ENCODE data around the gene AGTPBP1.
"Not testable (repeated sequence)": the region's sequence is repeated elsewhere in the genome, so short reads cannot be mapped to it uniquely, and the experiment has no call there.

The AGTPBP1 gene

GRCh38 chr9:85719411-85719810 is 22.3 kb downstream of the AGTPBP1 start:
- not testable (repeated sequence) for DNase-seq

DNA sequence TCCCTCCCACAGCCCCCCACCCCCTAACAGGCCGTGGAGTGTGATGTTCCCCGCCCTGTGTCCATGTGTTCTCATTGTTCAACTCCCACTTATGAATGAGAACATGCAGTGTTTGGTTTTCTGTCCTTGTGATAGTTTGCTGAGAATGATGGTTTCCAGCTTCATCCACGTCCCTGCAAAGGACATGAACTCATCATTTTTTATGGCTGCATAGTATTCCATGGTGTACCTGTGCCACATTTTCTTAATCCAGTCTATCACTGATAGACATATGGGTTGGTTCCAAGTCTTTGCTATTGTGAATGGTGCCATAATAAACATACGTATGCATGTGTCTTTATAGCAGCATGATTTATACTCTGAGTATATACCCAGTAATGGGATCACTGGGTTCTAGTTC is 23.9 kb downstream of the AGTPBP1 start:
- DNase-seq = not testable (repeated sequence)

- DNase-seq = no peak
Observed at GRCh38 chr9:85717220-85717619, 24.5 kb downstream of the AGTPBP1 start.

GRCh38 chr9:85716031-85716877 is 25.5 kb downstream of the AGTPBP1 start:
- DNase-seq = no peak

DNA sequence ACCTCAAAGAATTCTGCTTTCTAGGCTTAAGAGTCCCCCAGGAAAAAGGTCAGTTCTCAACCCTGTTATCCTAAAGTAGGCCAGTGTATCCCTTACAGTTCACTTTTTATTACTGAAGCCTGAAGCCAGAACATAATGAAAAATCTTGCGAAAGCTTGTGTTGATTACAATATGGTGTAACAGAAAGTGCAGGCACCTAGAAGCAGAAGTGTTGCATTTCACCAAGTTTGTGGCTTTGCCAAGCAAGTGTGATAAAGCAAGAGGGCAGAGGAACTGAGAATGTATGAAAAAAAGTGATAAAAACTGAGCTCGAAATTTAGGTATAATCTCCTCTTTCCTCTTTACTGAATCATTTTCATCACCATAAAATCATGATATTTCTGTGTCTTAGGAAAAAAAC is 26.2 kb downstream of the AGTPBP1 start:
- no peak for DNase-seq

DNA sequence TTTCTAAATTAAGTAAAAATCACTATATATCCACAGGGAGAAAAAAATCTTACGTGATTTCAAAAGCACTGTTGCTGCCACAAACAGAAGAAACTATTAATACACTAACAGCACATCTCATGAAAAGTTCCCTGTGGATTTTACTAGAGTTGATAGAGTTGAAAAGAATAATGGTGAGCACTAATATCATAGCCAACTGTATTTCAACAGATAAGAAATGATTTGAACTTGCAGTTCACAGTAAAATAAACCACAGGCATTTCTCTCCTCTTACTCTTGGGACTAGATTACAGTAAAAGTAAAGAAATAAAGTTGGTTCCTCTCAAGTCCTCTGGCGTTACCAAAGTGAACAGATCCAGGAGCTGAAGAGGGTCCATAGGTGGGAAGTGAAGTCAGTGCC is 27.9 kb downstream of the AGTPBP1 start:
- DNase-seq = no peak

GRCh38 chr9:85704744-85705143 is 37.0 kb downstream of the AGTPBP1 start:
- DNase-seq = no peak

- DNase-seq = no peak
Observed at GRCh38 chr9:85703398-85703797, 38.4 kb downstream of the AGTPBP1 start.

GRCh38 chr9:85702726-85703289 is 38.9 kb downstream of the AGTPBP1 start:
- peak; percentile 15 for DNase-seq

DNA sequence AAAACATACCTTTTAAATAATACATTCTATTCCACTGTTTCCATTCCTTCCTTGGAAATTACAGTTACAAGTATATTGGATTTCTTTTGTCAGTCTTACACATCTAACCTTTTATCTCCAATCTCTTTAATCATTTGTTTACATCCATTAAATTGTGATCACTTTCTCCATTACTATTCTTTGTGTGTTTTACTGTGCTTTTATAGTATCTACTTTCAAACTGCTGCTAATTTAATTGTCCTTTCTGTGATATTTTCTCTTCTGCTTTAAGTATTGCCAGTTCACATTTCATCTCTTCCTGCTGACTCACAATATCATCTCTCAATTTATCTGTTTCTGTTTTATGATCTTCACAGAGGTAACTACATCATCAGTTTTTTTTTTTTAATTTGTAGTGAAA is 39.6 kb downstream of the AGTPBP1 start:
- no peak for DNase-seq

DNA sequence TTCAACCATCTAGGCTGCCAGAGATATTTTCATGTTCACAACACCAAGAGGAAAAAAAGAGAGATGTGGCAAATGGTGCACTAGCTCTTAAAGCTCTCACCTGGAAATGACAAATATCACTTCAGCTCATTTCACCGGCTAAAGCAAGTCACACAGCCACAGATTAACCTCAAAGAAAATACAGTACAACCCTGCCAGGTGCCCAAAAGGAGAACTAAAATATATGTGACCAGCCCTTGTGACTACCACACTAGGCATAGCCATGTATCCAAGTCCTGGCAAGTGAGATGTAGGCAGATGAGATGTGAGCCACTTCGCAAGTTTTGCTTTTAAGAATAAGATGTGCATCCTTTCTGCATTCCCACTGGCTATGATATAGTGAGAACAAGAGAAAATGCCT is 41.4 kb downstream of the AGTPBP1 start:
- no peak for DNase-seq

DNA sequence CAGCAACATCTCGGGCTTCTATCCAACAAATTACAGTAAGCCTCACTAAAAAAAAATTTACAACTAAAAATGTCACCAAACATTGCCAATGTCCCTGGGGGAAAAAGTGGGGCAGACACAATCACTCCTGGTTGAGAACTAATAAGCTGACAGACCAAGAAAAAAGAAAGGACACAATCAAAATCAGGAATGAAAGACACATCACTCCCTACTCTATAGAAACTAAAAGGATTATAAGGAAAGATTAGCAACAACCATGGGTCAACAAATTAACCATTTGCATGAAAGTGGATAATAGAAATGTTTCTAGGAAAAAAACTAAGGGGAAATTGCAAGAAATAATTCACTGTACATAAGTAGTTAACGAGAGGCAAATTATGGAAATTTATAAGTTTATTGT is 53.4 kb downstream of the AGTPBP1 start:
- DNase-seq = no peak

DNA sequence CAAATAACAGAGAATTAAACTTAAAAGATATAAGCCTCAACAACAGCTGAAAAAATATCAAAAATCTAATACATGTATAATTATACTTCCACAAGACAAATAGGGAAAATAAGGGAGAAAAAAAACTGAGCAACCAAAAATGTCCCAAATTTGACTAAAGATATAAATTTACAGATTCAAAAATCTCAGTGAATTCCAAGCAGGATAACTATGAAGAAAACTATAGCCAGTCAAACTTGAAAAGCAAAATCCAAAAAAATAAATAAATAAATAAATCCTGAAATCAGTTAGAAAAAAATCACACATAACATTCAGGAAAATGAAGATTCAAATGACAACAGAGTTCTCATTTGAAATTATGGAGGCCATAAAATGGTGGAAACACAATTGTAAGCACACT is 56.7 kb downstream of the AGTPBP1 start:
- DNase-seq = no peak

DNA sequence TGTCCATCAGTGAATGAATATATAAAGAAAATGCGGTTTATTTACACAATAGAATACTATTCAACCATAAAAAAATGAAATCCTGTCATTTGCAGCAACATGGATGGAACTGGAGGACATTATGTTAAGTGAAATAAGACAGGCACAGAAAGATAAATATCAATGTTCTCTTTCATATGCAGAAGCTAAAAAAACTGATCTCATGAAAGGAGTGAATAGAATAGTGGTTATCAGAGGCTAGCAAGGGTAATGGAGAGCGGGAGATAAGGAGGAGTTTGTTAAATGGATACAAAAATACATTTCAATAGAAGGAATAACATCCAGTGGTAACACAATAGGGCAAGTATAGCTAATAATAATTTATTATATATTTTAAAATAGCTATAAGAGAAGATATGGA is 65.0 kb downstream of the AGTPBP1 start:
- no peak for DNase-seq

GRCh38 chr9:85667374-85667773 is 74.4 kb downstream of the AGTPBP1 start:
- no peak for DNase-seq

DNA sequence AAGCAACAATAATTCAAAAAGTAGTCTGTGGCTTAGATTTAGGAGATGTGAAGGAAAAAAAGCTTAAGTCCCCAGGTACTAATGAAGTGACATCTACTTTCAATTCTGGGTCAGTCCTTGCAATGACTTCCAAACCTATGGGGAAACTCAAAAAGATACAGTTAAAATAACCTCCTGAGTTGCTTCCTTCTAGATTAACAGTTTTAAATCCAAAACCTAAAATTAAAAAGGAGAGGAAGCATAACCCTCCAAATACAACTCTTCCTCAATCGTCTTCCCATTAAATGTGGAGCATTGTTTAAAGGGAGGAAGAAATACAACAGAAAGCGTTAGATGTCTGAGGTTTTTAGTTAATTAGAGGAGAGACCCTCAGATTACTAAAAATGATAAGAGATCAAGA is 75.7 kb downstream of the AGTPBP1 start:
- DNase-seq = no peak

DNA sequence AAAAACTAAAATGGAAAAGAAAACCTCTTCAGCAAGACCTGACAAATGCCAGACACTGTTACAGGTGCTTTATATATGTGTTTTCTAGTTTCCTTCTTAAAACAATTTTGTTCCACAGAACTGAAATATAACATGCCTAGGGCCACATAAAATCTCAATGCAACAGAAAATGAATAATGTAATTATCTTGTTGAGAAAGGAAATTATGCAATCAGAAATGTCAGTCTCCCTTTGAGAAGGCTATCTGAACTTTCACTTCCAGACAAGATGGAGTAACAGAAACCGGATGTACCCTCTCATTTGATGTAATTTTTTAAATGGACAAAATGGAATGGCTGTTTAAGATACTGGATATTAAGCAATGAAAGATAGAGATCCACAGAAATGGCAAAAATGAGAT is 79.2 kb downstream of the AGTPBP1 start:
- no peak for DNase-seq

DNA sequence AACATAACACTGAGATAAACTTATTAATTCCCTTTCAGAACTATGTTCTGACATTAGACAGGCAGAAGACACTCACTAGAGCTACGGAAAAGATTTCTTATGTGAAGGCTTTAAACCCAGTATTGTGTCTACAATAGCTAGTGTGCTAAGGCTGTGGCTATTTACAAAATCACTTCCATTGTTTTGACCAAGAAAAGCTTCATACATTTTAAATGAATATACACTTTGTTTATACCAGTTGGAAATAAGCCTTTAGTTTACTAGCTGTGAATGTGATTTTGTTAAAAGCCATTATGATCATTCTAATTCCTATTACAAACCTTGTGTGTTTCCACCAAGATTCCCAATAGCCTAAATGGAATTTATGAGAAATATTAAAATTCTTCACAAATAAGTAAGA is 83.0 kb downstream of the AGTPBP1 start:
- peak; percentile 67 for DNase-seq

- no peak for DNase-seq
Observed at GRCh38 chr9:85653153-85653552, 88.6 kb downstream of the AGTPBP1 start.

GRCh38 chr9:85647571-85647970 is 94.2 kb downstream of the AGTPBP1 start:
- no peak for DNase-seq

GRCh38 chr9:85645909-85646627 is 95.7 kb downstream of the AGTPBP1 start:
- DNase-seq = no peak

DNA sequence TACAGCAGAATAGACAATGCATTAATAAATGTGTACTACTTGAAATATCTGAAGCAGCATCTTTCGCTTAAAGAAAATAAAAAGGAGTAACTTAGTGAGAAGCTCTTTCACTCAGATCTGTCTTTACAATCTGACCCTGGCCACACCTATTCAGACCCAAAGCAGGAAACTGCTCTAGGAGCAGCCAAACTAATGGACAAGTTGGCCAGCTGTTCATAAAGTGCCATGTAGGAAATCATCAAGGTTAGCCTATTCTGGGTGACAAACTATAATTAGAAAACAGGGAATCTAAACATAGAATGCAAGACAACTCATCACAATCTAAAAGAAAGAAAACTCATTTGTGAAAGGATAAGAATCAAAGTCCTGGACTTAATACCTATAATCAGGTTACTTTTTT is 101.3 kb downstream of the AGTPBP1 start:
- no peak for DNase-seq

- DNase-seq = no peak
Observed at GRCh38 chr9:85639675-85640186, 102.0 kb downstream of the AGTPBP1 start.

- no peak for DNase-seq
Observed at GRCh38 chr9:85631809-85632208, 109.9 kb downstream of the AGTPBP1 start.
